Right forelimb (tissue), 1 donor: ENCODE results near the gene NTM.

Experiments
- DNase-seq: peaks from one replicate; pipeline ENCODE4 v3.0.0-alpha.2; 2018

The NTM gene

GRCh38 chr11:132096132-132096825 is 725.9 kb downstream of the NTM start:
- no peak for DNase-seq

- no peak for DNase-seq
These were observed 729.3 kb downstream of the NTM start for GRCh38 chr11:132099692-132100091.

- no peak for DNase-seq
These were observed 730.2 kb downstream of the NTM start for GRCh38 chr11:132100583-132100982.

- no peak for DNase-seq
These were observed 731.5 kb downstream of the NTM start for GRCh38 chr11:132101881-132102280.

GRCh38 chr11:132103021-132103420 is 732.6 kb downstream of the NTM start:
- DNase-seq = no peak

GRCh38 chr11:132106096-132106982 is 735.9 kb downstream of the NTM start:
- DNase-seq = no peak

- no peak for DNase-seq
These were observed 740.9 kb downstream of the NTM start for GRCh38 chr11:132111316-132111715.

- no peak for DNase-seq
These were observed 741.4 kb downstream of the NTM start for GRCh38 chr11:132111838-132112237.

GRCh38 chr11:132112846-132113245 is 742.4 kb downstream of the NTM start:
- no peak for DNase-seq

GRCh38 chr11:132114185-132114584 is 743.8 kb downstream of the NTM start:
- no peak for DNase-seq

- DNase-seq = no peak
These were observed 744.3 kb downstream of the NTM start for GRCh38 chr11:132114743-132115142.

- DNase-seq = no peak
These were observed 745.0 kb downstream of the NTM start for GRCh38 chr11:132115454-132115853.

- DNase-seq = no peak
These were observed 746.1 kb downstream of the NTM start for GRCh38 chr11:132116516-132116915.

GRCh38 chr11:132118661-132119060 is 748.2 kb downstream of the NTM start:
- DNase-seq = no peak

GRCh38 chr11:132119573-132119972 is 749.2 kb downstream of the NTM start:
- no peak for DNase-seq

- no peak for DNase-seq
These were observed 752.3 kb downstream of the NTM start for GRCh38 chr11:132122735-132123134.

- DNase-seq = no peak
These were observed 753.0 kb downstream of the NTM start for GRCh38 chr11:132123449-132123848.

- DNase-seq = no peak
These were observed 753.7 kb downstream of the NTM start for GRCh38 chr11:132123854-132124835.

GRCh38 chr11:132125988-132126871 is 755.8 kb downstream of the NTM start:
- peak; percentile 72 for DNase-seq

GRCh38 chr11:132126973-132127899 is 756.8 kb downstream of the NTM start:
- DNase-seq = peak; percentile 82

- no peak for DNase-seq
These were observed 757.5 kb downstream of the NTM start for GRCh38 chr11:132127900-132128288.
